ENCODE results near the gene ZNF786.

GRCh38 chr7:149090397-149091195 lies at the start of gene ZNF786:
- TF ChIP-seq CTCF (IDR thresholded peaks at IDR 0.05) (peak; percentile 99), POLR2AphosphoS5 (IDR thresholded peaks at IDR 0.05; ENCODE audit: low read depth, low read length) (peak; percentile 85), SIN3A (IDR thresholded peaks at IDR 0.05; ENCODE audit: borderline replicate concordance, insufficient read depth, low read depth, low read length) (peak; percentile 80; the same call in 1 of the 2 replicates)
